Anterior cingulate cortex (tissue), 58 donors: ENCODE measurements around the gene RPTOR.
A peak's percentile ranks its signal among the peaks of the same experiment; 100 is the strongest.

ENCODE experiments used
- DNase-seq, 58 donors: peaks; one replicate each; lab custom pipeline; 2025; lab: John Stamatoyannopoulos, UW

RPTOR gene

DNA sequence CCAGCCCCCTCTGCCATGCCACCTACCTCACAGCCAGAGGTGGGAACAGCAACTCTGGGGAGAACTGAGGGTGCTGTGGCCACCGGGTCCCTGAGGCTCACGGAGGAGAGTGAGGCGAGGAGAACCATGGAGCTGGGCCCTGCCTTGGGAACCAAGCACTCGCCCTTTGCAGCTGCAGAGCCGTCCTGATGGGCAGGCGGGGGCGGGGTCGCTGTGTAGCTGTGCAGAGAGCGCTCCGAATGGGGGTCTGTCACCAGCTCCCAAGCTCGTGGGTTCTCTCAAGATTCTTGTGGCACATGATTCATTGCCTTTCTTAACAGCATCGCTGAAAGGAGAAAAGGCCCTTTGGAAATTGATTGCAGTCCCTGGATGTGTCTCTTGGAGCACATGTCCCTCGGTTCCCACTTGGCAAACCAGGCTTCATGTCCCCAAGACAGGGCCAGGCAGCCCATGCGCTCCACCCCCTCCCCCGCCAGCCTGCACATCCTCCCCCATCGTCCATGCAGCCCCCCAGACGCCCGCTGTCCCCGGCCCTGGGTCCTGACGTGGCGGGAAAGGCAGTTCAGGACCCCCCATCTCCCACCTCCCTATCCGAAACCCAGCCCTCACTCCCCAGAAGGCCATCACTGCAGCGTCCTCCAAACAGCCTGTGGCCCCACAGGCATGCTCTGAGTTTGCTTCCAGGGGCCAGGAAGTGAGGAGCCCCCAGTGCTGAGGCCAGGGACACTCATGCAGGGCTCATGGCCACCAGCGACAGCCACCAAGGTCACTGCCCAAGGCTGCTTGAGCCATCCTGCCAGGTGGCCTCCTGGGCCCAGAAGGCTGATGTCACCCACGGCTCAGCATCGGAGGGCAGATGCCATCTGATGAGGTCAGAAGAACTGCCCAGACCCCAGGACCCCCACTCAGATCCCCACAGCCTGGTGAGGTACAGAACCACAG lies 426.4 kb downstream of the RPTOR start:
- no peak for DNase-seq

DNA sequence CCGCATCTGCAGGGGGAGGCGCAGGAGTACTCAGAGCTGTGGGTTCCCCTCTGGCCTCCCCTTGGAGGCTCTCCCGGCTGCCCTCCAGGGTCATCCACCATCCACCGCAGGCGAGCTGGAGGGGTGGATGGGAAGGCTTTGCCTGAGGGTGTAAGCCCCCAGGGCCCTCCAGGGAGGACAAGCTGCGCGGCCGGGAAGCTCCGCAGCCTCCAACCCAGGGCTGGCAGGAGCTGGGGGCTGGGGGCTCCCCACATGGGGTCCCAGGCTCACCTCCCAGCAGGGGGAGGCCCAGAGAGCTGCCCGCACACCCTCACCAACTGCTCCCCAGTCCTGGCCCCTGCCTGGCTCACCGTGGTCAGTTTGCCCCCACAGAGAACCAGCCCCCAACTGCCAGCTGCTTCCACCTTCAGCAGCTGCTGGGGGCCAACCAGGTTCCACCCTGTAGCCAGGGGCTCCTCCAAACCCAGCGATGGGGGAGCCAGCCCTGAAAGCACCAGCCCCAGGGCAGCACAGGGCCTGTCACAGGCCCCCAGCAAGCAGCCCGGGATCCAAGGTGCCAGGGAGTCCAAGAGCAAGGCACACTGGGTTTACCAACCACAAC lies 427.2 kb downstream of the RPTOR start:
- DNase-seq, result no peak

DNA sequence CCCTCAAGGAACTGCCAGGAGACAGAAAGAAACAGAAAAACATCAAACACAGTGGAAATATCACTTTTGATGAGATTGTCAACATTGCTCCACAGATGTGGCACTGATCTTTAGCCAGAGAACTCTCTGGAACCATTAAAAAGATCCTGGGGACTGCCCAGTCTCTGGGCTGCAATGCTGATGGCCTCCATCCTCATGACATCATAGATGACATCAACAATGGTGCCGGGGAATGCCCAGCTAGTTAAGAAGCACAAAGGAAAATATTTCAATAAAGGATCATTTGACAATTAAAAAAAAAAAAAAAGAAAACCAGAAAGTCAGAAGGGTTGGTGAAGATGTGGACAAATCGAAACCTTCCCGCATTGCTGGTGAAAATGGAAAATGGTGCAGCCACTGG lies 432.1 kb downstream of the RPTOR start:
- DNase-seq, result no peak

GRCh38 chr17:80977172-80977571 lies 432.5 kb downstream of the RPTOR start:
- no peak for DNase-seq

- DNase-seq, result no peak
These were observed 434.2 kb downstream of the RPTOR start for GRCh38 chr17:80978499-80979497.

DNA sequence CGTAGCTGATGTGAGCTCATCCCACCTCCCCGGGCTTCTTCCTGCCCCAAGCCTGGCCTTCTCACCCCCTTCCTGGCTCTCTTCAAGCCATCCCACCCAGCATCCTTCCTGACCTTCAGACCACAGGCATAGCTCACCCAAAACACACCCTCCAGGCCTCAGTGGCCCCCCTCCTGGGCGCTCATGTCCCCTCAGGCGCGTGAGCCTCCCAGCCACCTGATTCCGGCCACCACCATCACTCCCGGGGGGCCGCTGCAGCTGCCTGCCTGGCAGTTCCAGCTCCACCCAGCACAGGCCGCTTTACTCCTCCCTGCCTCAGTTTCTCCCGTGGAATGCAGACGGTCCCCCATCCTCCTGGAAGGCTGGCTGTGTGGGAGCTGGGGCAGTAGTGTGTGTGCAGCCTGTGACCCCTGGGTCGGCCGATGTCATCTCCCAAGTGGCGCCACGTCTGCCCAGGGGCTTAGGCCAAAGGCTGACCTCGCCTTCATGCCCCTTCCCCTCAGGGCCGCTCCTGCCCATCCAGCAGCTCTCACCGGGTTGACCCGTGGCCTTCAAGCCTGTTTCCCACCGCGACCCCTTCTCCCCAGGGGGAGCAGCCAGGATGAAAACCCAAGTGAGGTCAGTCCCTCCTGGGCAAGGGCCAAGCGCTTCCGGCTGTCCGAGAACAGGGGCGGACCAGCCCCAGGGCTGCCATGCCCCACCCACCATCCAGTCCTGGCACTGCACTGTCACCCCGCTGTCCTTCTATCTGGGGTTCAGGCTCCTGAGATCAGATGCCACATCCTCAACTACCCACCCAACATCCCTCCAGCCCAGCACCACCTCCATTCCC lies 435.1 kb downstream of the RPTOR start:
- DNase-seq, result no peak

DNA sequence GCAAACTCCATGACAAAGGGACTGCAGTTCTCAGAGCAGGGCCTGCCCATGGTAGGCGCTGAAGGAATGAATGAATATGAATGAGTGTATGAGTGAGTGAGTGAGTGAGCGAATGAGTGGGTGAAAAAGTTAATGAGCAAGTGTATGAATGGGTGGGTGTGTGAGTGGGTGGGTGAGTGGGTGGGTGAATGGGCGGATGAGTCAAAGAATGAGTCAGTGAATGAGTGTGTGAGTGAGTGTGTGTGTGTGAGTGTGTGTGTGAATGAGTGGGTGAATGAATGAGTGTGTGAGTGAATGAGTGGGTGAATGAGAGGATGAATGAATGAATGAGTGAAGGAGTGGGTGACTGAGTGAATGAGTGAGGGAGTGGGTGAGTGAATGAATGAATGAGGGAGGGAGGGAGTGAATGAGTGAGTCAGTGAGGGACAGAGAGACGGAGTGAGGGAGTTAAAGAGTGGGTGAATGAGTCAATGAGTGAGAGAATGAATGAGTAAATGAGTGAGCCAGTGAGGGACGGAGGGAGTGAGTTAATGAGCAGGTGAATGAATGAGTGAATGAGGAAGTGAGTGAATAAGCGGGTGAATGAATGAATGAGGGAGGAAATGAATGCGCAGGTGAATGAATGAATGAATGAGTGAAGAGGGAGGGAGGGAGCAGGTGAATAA lies 435.9 kb downstream of the RPTOR start:
- peak in 1 of 58 donors; percentile 46 for DNase-seq

DNA sequence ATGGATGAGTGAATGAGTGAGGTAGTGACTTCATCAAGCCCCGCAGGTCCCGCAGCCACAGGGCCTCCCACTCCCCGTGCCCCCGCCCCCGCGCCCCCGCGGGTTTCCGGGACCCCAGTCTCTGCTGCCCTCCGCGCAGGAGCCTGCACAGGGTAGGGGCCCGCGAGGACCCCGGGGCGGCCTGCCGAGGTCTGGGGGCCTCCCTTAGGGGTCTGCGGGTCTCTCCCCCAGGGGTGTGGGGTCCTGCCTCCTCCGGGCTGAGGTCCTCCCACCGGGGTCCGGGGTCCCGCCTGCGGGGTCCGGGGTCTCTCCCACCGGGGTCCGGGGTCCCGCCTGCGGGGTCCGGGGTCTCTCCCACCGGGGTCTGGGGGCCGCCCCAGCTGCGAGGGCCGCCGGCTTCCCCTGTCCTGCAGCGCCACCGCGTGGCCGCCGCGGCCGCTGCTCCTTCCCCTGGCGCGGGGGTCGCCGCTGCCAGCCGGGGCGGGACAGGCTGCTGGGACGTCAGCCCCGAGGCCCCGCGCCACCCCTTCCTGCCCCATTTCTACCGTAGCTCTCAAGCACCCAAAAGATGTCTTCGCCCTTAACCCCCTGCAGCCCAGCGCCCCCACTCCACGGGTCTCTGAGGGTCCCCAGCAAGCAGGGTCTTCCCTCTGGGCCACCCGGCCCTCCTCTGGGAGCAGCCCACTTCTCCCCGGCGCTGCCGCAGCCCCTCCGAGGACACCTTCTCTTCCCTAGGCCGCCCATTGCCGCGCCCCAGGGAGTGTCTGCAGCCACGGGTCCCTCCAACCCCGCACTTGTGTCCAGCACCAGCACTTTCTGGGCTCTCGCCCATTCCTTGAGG lies 436.6 kb downstream of the RPTOR start:
- no peak for DNase-seq

GRCh38 chr17:80981929-80982425 lies 437.3 kb downstream of the RPTOR start:
- DNase-seq, result no peak

DNA sequence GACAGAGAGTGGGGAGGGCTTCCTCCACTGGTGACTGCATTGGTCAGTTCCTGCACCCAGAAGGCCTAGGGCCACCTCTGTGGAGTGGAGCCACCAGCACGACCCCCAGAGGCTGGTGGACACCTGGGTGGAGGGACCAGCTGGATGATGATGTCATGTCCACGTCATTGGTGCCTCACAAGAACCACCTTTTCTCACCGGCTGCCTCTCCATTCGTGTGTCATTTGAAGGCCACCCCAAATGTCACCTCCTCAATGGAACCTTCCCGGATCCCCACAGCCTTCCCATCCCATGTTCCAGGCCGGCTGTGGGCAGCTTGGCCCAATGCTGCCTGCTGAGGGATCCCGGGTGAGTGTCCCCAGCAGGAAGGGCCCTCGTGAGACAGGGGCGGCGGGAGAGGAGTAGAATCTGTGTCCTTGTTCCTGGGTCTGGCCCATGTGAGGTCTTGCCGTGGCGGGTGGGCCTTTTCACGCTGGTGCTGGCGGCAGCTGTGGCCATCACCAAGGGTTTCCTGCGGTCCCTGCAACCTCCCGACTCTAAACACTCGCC lies 437.9 kb downstream of the RPTOR start:
- DNase-seq, result no peak

- DNase-seq, result no peak
These were observed 438.9 kb downstream of the RPTOR start for GRCh38 chr17:80983545-80983944.

DNA sequence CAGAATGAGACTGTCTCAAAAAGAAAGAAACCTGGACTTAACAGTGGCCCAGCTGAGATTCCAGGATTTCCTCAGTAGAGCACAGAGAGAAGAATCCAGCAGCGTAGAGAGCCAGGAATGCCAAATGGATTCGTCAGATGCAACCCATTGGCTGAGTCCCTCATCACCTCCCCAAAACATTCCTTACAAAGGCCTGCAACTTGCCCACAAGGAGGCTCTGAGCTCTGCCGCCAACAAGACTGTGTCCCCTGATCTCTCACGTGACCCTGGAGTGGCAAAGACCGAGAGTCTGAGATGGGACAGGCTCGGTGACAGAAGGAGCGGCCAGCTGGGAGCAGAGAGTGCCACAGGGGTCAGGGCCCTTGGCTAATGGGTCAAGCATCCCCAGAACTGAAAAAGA lies 440.1 kb downstream of the RPTOR start:
- DNase-seq, result peak in 4 of 58 donors; percentile 19 to 70 (median 42)

- no peak for DNase-seq
These were observed 441.4 kb downstream of the RPTOR start for GRCh38 chr17:80986046-80986445.

GRCh38 chr17:80986816-80987475 lies 442.3 kb downstream of the RPTOR start:
- peak in 21 of 58 donors; percentile 19 to 54 (median 36) for DNase-seq

DNA sequence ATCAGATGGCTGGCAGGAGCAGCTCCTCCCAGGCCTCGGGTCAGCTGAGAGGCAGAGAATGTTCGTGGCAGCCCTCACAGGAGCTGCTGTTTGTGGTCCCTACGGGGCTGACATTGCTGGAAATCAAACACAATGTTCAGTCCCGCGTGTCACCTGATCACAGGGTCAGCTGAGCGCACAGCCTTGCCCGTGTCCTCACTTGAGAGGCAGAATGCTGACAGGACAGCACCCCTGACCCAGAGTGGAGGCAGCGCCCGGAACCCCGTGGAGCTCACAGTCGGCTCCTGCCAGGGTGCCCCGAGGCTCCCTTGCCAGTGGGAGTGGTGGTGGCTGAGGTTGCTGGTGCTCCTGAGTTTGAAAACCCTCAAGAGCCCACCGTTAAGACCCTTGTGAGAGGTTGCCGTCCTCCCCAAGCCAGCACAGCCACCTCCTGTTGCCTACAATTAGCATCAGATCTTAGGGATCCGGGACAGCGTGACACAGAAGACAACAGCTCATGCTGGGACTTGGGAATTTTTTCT lies 443.4 kb downstream of the RPTOR start:
- DNase-seq, result no peak

DNA sequence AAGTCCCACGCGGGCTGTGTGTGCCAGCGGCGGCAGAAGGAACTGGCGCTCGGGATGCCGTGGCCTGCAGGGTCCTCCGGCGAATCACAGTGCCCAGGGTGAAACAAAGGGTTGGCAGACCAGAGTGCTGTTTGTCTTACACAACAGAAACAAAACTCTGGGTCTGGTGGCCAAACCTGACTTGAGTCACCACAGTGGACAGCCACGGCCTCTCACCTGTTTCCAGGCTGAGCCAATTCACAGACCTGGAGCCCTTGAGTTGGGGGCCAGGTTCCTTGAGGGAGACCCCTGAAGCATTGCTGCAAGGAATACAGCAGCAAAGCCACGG lies 444.9 kb downstream of the RPTOR start:
- DNase-seq, result no peak
